Hepatocyte (in vitro differentiated cells): ENCODE results near the gene MRTFA.

Experiments used
- CTCF ChIP-seq: fragments of 200-600 bp; sonication (generic); IDR thresholded peaks from 2 replicates; pipeline ENCODE4 v1.5.1; 2016; ENCODE audit warnings: antibody characterized with exemption, mild to moderate bottlenecking; ENCODE audit not compliant: poor library complexity
- EZH2 ChIP-seq: fragments of 200-600 bp; sonication (generic); IDR thresholded peaks from 2 replicates; pipeline ENCODE4 v1.6.1; 2016; ENCODE audit warnings: antibody characterized with exemption, mild to moderate bottlenecking, borderline replicate concordance

- TF ChIP-seq EZH2 (no peak), CTCF (no peak)
Measured at GRCh38 chr22:40502919-40503318, 133.6 kb downstream of the MRTFA start.
